ENCODE measurements around the gene B4GALT1.
A peak's percentile ranks its signal among the peaks of the same experiment; 100 is the strongest.

DNA sequence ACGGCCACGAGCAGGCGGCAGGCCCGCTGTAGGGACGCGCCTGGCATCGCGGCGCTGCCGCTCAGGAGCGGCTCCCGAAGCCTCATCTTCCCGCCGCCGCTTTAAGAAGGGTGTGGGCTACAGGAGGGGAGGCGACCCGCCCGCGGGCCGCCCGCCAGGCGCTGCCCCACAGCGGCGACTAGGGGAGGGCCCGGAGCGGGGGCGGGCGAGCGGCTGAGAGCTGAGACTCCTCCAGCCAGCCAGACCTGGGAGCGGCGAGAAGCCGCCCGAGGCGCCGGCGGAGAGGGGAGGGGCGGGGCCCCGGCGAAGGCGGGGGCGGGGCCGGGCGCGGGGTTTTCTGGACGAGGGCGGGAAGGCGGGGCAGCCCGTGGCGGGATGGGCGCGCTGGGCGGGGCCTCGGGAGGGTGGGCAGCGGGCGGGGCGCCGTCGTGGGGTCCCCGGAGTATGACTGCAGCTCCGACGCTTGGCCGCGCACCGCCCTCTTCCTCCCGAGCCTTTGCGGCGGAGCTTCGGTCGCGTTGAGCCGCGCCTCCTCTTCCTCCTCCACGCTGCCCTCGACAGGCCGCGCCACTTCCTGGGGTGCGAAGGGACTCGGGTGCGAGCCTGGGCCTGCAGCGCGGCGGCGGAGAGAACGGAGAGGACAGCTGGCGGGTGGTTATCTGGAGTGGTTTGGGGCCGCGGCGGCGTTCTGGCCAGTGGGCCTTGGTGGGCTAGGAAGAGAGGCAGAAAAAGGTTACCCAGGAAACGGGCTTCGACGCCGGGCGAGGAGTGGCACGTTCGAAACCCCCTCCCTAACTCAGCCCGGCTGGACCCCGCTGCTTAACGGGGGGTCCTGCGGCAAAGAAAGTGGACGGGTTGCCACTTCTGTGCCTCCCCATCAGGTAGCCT is at the start of gene B4GALT1:
- TF ChIP-seq, protein P1, sequence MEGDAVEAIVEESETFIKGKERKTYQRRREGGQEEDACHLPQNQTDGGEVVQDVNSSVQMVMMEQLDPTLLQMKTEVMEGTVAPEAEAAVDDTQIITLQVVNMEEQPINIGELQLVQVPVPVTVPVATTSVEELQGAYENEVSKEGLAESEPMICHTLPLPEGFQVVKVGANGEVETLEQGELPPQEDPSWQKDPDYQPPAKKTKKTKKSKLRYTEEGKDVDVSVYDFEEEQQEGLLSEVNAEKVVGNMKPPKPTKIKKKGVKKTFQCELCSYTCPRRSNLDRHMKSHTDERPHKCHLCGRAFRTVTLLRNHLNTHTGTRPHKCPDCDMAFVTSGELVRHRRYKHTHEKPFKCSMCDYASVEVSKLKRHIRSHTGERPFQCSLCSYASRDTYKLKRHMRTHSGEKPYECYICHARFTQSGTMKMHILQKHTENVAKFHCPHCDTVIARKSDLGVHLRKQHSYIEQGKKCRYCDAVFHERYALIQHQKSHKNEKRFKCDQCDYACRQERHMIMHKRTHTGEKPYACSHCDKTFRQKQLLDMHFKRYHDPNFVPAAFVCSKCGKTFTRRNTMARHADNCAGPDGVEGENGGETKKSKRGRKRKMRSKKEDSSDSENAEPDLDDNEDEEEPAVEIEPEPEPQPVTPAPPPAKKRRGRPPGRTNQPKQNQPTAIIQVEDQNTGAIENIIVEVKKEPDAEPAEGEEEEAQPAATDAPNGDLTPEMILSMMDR (IDR thresholded peaks at IDR 0.05), result no peak
- peak; percentile 47 for TF ChIP-seq POLR2A (IDR thresholded peaks at IDR 0.05)

All from breast epithelium (tissue), 3 donors.